Gastrocnemius medialis (tissue), 4 donors: Measurements from ENCODE around the gene SLC16A10.

Source experiments
- CTCF ChIP-seq, 5 experiments: fragments of 450-650 bp in 3 of 5; fragments of 200-600 bp in 2 of 5; sonication (generic) in 2 of 5; IDR thresholded peaks in 4 of 5; conservative IDR thresholded peaks in 1 of 5; 1 replicate in 4 of 5; 2 replicates in 1 of 5; pipeline ENCODE4 v1.5.1; 2016 to 2019; ENCODE audit warnings: antibody characterized with exemption in 5 of 5, mild to moderate bottlenecking in 3 of 5, moderate library complexity in 3 of 5
- POLR2A ChIP-seq, 2 donors: fragments of 450-650 bp; IDR thresholded peaks; one replicate each; pipeline ENCODE4 v1.6.1; 2017; ENCODE audit warnings: antibody characterized with exemption in 2 of 2, mild to moderate bottlenecking in 2 of 2, moderate library complexity in 2 of 2

GRCh38 chr6:111277819-111278218, 190.5 kb downstream of the SLC16A10 start:
- TF ChIP-seq CTCF (IDR thresholded peaks at IDR 0.05 in 4 of 5, conservative IDR thresholded peaks at IDR 0.05 in 1 of 5) (no peak), POLR2A (IDR thresholded peaks at IDR 0.05) (no peak)
